Activated CD4-positive, alpha-beta T cell treated with anti-CD3 and anti-CD28 coated beads for 1 hour (primary cell): ENCODE results near the gene USP16.

ENCODE experiments used
- DNase-seq: peaks from one replicate; pipeline ENCODE4 v3.0.0-alpha.2; 2020

Gene USP16

DNA sequence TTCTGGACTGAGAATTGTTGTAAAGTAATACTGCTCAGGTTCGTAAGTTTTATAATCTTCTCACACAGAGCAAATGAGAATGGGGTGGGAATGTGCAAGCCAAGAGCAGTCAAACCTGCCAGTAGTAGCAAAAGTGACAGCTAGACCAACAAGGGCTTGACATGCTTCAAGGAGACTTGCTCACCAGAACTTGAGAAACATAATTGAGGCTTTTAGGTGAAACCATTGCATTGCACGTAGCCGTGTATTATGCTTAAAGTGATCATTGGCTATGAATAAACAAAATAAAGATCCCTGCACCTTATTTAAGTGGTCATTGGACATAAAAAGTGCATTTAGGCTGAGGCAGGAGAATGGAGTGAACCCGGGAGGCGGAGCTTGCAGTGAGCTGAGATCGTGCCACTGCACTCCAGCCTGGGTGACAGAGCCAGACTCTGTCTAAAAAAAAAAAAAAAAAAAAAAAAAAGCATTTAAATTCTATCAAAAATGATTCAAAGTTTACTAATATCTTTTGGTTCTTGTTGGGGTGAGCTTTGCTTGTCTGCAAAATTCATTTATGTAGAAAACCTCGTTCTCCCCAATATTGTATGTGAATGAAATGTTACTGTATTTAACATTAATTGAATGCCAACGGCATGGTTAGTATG lies 60.8 kb downstream of the USP16 start:
- DNase-seq, result no peak

GRCh38 chr21:29091033-29091432 lies 66.6 kb downstream of the USP16 start:
- DNase-seq, result no peak

GRCh38 chr21:29092102-29092959 lies 67.9 kb downstream of the USP16 start:
- no peak for DNase-seq

DNA sequence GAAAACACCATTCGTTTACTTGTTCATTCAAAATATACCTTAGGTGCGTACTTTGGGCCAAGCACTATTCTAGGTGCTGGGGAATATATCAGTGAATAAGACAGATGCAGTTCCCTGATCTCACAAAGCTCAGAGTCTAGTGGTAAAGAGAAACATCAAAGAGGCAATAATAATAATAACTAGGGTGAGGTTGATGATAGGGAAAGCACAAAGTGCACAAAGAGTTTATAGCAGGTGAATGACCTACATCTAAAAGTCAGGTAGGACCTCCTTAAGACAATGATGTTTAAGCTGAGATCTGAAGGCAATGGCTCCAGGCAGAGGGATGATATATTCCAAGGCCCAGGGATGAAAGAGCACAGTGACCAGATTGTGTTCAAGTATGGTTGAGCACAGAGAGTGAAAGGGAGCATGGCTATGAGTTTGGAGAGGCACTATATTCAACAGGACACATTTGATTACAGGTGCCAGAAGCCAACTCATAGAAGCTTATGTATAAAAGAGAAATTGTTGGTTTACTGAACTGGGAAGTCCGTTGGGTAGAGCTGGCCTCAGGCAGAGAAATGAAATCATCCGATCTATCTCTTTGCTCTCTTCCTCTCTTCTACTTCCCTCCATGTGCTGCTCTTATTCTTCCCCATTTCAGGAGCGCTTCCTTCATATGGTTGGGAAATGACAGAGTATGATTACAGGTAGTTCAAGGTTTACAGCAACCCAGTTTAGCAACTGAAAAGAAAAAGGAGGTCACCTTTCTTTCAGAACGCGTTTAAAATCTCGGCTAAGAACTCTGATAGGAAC lies 71.9 kb downstream of the USP16 start:
- DNase-seq, result no peak

DNA sequence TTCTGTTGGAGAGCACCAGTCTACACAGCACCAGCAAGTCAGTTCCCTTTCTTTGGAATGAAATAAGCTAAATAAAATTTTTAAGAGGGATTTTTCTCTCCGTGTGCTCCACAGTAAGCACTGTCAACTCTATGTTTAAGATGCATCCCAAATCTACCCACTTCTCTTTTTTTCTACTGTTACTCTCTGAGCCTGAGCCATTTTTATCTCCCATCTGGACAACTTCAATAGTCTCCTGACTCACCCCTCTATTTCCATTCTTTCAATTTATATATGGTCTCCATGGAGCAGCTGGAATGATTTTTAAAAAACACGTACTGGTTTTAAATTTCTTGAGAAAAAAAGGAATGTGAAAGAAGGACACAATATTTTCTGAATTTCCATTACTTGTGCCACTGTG lies 73.7 kb downstream of the USP16 start:
- DNase-seq, result no peak

DNA sequence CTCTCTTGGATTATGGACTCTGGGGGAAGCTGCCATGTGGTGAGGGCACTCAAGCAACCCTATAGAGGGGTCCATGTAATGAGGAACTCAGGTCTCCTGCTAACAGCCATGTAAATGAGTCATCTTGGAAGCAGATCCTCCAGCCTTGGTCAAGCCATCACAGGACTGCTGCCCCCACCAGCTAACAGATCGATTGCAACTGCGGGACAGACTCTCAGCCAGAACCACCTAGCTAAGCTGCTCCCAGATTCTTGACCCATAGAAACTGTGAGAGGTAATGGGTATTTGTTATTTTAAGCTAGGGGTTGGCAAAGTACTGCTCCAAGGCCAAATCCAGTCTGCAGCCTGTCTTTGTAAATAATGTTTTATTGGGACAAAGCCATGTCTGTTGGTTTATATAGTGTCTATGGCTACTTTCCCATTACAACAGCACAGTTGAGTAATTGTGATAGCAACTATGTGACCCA lies 78.4 kb downstream of the USP16 start:
- no peak for DNase-seq
